HG03095 (cell line): Measurements from ENCODE around the gene CHAMP1.

Experiments used
- ATAC-seq: cut with Tn5 transposase; IDR thresholded peaks from one replicate; pipeline ENCODE4 v1.9.1; 2021; ENCODE audit warnings: moderate library complexity; ENCODE audit not compliant: unreplicated experiment

CHAMP1 gene

DNA sequence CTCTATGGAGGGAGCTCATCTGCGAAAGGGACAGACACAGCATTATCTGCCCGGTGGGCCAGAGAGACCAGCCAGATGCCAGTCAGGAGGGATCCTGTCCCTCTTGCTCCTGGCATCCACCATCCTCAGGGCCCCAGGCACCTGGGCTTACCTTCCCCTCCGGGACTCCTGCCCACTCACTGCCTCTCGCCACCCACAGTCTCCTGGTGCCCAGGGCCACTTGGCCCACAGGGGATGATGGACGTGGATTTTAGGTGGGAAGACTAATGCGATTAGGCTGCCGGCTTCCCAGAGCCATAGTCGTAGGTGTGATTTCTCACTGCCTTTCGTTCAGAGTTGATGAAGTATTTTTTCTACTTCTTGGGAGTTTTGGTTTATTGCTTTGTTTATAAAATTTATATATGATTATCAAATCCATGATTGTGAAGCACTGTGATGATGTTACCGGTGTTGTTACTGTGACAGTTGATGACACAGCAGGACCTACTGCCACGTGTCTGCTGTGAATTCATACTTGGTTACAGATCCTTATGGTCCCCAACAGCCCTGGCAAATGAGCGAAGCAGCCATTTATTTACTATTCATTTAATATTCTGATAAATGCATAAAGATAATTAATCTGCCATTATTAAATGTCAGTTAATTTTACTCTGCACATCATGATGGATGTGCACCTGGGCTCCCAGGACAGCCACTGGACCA is 14.5 kb upstream of the CHAMP1 start:
- ATAC-seq = no peak

DNA sequence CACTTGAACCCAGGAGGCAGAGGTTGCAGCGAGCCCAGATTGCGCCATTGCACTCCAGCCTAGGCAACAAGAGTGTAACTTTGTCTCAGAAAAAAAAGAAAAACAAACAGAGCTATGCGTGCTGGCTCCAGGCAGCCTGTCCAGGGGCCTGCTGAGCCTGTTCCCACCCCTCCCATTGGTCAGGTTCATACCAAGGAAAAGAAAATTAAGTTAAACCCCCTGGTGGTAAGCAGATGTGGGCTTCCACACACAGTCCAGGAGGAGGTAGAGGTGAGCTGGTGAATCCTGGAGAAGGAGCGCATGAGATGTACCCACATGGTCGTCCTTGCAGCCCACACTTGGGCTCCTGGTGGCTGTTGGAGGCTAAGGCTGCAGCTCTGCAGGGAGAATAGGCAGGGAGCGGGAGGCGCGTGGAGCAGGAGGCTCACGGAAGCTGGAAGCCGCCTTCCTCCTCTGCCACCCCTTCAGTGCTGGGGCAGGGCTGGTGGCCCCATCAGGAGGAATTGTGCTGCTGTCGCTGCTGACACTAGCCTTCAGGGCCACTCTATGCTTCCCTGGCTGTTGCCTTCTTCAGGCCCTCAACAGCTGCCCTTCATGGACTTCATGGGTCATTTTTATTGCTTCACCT is 10.5 kb upstream of the CHAMP1 start:
- ATAC-seq = no peak

DNA sequence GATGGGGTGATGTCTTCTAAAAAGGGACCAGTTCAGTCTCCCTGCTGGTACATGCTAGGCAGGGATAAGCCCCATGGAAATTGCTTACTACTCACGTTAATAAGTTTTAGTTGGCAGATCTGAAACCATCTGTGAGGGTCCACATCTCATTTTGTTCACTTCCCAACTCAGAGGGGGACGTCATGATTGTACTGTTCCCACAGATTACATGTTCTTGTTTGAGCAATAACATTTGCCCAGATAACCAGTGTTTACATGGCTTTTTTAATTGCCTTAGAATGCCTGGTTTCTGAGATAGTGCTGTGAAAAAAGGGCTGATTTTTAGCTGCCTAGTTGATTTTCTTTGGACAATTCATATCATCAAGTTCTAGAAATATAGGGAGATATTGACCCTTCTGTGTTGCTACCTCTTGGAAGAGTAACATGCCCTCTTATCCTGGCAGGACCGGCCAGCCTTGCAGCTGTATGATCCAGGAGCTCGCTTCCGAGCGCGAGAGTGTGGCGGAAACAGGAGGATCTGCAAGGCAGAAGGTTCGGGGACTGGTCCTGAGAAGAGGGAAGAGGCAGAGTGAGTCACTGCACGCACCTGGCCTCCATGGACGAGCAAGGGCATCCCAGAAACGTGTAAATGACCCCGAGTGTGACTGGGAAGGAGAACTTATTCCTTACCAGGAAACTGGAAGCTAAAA is 9.8 kb upstream of the CHAMP1 start:
- ATAC-seq = no peak

DNA sequence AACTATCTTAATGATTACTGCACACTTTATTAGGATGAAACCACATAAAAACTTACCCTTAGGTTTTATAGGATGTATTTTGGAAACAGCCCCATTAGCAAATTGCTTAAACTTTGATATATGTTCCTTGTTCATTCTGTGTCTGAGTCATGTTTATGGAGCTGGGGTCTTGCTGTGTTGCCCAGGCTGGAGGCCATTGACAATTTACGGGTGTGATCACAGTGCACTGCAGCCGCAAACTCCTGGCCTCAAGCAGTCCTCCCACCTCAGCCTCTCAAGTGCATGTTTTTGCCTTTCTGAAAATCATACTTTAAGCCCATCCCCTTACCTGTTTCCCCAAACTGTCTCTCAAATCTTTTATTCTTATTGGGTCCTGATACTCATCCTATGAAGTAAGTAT is 5.2 kb upstream of the CHAMP1 start:
- ATAC-seq = no peak

DNA sequence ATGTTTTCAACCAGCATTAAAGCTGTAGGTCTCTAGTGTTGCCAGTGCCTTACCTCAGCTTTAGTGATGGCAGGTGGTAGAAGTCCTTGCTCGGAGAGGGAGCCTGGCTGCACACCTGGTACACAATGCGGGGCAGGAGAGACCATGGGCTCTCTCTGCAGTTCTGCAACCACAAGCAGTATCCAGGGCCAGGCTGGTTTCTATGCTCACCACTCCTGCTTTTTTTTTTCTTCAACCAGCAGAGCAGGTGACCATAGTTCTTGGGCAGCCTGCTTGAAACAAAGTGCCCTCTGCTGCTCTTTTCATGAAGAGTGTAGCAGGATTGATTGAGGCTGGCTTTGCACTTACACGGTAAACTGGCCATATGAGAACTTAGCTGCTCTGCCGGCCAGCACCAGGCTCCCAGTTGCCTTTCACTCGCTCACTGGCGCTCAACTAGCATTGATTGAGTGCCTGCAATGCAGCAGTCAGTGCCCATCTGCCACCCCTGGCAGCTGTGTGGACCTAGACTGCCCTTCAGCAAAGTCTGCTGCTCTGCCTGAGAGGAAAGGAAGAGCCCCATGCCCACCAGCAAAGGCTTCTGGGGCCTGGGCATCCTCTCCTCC is 4.4 kb upstream of the CHAMP1 start:
- no peak for ATAC-seq

DNA sequence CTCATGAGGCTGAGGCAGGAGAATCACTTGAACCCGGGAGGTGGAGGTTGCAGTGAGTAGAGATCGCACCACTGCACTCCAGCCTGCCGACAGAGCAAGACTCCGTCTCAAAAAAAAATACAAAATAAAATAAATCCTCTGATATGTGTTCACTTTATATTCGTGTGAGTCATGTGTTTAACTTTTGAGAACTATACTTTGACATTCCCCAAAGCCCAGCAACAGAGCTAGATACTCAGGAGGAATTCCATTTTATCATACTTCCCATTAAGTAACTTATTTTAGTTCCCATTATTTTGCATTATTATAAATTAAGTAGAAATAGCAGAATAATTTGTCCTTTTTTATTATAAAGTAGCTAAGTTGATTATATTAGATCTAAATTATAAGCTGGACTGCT is 3.3 kb upstream of the CHAMP1 start:
- ATAC-seq = no peak

GRCh38 chr13:114311387-114311786 is 2.9 kb upstream of the CHAMP1 start:
- no peak for ATAC-seq

- ATAC-seq = no peak
Observed at GRCh38 chr13:114311908-114312307, 2.4 kb upstream of the CHAMP1 start.

GRCh38 chr13:114313061-114313860 is 1.0 kb upstream of the CHAMP1 start:
- peak; percentile 31 for ATAC-seq

- no peak for ATAC-seq
Observed at GRCh38 chr13:114315074-114315785, 927 bp downstream of the CHAMP1 start.

GRCh38 chr13:114318624-114319023 is 4.3 kb downstream of the CHAMP1 start:
- ATAC-seq = no peak

GRCh38 chr13:114319441-114319913 is 5.2 kb downstream of the CHAMP1 start:
- ATAC-seq = no peak

DNA sequence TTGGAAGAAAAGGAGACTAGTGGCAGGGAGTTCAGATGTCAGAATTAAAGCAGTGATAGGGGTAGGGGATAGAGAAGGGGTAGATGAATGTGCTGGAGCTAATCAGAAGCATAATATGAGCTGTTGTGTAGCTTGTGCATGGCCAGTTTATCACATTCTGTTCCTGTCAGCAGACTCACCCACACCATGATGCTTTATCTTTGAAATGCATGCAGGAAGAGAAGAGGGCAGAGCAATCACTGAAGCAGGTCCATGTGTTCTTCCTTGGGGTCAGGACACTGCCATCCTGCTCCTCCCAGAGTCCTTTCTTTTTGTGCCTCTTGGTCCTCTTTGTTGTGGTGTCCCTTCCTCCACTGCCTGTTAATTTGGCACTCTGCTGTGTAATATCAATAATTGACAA is 5.8 kb downstream of the CHAMP1 start:
- no peak for ATAC-seq

DNA sequence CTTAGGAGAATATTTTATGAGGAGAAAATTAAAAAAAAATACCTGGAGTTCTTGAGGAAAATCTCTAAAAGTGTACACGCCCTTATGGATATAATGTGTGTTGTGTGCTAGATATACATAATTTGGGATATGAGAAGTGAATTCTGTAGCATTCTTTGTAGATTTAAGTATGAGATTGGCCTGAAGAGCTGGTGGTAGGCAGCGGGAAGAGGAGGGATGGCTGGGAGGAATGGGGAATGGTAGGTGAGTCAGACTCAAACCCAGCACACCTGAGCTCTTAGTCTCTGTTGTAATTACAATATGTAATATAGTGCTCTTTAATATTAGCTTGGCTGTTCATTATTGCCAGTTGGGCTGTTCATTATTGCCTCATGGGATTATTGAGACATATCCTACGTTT is 7.0 kb downstream of the CHAMP1 start:
- ATAC-seq = no peak

DNA sequence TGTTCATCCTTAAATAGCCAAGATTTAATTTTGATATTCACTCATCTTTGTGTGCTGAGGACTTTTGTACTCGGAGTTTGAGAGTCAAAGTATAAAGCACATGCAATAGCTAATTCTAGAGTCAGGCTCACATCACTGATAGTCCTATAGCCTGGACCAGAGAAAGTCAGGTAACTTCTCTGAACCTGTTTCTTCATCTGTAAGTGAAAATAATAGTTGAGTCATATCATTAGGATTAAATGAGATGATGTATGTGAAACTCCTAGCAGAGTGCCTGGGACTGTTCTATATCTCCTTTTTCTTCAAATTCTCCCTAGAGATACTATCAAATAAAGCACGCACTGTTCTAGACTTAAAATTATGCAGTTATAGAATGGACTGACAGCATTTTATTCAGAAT is 9.0 kb downstream of the CHAMP1 start:
- no peak for ATAC-seq

GRCh38 chr13:114324334-114324733 is 10.0 kb downstream of the CHAMP1 start:
- ATAC-seq = no peak

- no peak for ATAC-seq
Observed at GRCh38 chr13:114325729-114326128, 11.4 kb downstream of the CHAMP1 start.

DNA sequence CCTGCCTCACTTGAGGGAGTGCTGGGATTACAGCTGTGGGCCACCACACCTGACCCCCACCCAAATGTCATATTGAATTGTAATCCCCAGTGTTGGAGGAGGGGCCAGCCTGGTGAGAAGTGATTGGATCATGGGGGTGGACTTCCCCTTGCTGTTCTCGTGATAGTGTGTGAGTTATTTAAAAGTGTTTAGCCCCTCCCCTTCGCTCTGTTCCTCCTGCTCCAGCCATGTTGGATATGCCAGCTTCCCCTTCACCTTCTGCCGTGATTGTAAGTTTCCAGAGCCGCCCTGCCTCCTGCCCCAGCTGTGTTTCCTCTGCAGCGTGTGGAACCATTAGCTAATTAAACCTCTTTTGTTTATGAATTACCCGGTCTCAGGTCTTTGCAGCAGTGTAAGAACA is 13.7 kb downstream of the CHAMP1 start:
- ATAC-seq = no peak

DNA sequence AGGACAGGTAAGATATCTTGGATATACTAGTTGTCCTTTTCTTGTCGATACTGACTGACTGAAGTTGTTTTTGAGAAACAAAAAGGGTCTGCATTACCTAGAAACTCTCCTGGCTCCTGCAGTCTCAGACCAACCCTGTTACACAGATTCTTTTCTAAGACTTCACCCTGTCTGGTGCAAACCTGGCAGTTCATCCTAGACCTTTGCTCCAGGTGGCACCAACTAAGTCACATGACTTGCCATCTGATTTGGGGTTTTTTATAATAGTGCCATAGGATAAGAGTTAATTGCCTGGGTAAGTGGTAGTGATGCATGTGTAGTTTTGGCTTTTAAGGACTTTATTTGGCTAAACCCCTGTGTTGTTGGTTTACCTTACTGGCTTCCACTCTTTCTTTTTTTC is 14.3 kb downstream of the CHAMP1 start:
- no peak for ATAC-seq

- ATAC-seq = no peak
Observed at GRCh38 chr13:114330086-114330485, 15.8 kb downstream of the CHAMP1 start.
